Esophagus muscularis mucosa (tissue), 4 donors: ENCODE data around the gene CDKN2C.

Source experiments
- CTCF ChIP-seq, 3 experiments: fragments of 200-600 bp in 2 of 3; fragments of 450-650 bp in 1 of 3; sonication (generic) in 2 of 3; IDR thresholded peaks; one replicate each; pipeline ENCODE4 v1.5.1; 2017 to 2019; ENCODE audit warnings: antibody characterized with exemption in 3 of 3, mild to moderate bottlenecking in 2 of 3, moderate library complexity in 1 of 3
- EP300 ChIP-seq: sonication (generic); formaldehyde crosslinking; IDR thresholded peaks from one replicate; pipeline ENCODE4 v1.6.1; 2017; ENCODE audit warnings: antibody characterized with exemption
- POLR2A ChIP-seq: fragments of 450-650 bp; IDR thresholded peaks from one replicate; pipeline ENCODE4 v1.6.1; 2017; ENCODE audit warnings: antibody characterized with exemption, moderate library complexity, mild to moderate bottlenecking, low read depth

DNA sequence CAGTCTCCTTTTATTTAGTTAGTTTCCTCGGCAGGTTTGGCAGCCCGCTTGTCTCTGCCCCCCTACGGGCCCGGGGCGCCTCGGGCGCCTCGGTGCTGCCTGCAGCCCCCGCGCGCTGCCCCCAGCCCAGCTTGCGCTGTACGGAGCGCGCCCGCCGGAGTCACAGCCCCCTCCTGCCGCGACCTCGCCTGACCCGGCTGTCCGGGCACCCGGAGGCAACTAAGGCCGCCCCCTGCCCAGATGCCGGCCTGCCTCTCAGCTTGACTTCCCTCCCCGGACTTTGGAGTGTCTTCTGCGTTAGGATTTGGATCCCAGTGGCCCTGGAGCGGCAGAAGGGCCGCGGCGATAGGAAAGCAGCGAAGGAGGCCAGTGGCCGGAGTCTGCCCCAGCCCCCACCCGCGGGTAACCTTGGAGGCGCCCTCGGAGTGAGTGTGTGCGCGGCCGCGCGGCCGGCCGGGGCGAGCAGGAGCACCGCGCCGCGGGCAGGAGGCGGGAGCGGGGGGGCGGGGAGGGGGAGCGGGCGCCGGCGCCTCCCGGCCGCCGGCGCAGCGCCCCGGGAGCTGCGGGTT, 7.6 kb downstream of the CDKN2C start:
- TF ChIP-seq POLR2A (no peak), CTCF (IDR thresholded peaks at IDR 0.05) (no peak), EP300 (no peak)
